ENCODE results near the gene SBNO2. TPM values are rescaled to one million over a fixed set of nuclear protein-coding genes. Genes with fewer than 3 reads are reported as not detected.

Gene SBNO2
- total RNA-seq, 1 donor from 2014 or later = 54.0 TPM

- no peaks in the 10 kb centered on the region for H3K9me3 ChIP-seq
- DNase-seq (ENCODE audit: extremely low spot score in 2 of 2) = no peak
- peaks cover 0 to 46% of the 10 kb centered on the region in 2 donors for H3K36me3 ChIP-seq
- H3K4me3 ChIP-seq = no peak overlapping the region
- H3K4me1 ChIP-seq = peaks cover 50% of the 10 kb centered on the region
- no peaks in the 10 kb centered on the region for H3K27me3 ChIP-seq
- intact Hi-C loops (cut with DNase I) = no loop called here
- no peak overlapping the region for H3K27ac ChIP-seq
- TF ChIP-seq CTCF (IDR thresholded peaks at IDR 0.05) (no peak), POLR2AphosphoS5 (IDR thresholded peaks at IDR 0.05; ENCODE audit: insufficient read depth in 1 of 2, low read depth in 1 of 2) (peak in 1 of 2 donors; percentile 53), POLR2A (IDR thresholded peaks at IDR 0.05) (no peak)
These were observed 65.0 kb downstream of the SBNO2 start for GRCh38 chr19:1109032-1109551.

GRCh38 chr19:1108291-1109031 lies 65.6 kb downstream of the SBNO2 start:
- TF ChIP-seq POLR2A (IDR thresholded peaks at IDR 0.05) = no peak
- no peak for TF ChIP-seq POLR2AphosphoS5 (IDR thresholded peaks at IDR 0.05; ENCODE audit: insufficient read depth in 1 of 2, low read depth in 1 of 2)
- no peak for TF ChIP-seq CTCF (IDR thresholded peaks at IDR 0.05)
- intact Hi-C loops (cut with DNase I) = no loop called here
- H3K27ac ChIP-seq = no peak overlapping the region

GRCh38 chr19:1107661-1108261 lies 66.3 kb downstream of the SBNO2 start:
- no peaks in the 10 kb centered on the region for H3K27me3 ChIP-seq
- H3K4me1 ChIP-seq = peaks cover 47% of the 10 kb centered on the region
- TF ChIP-seq CTCF (IDR thresholded peaks at IDR 0.05) (no peak), POLR2AphosphoS5 (IDR thresholded peaks at IDR 0.05; ENCODE audit: insufficient read depth in 1 of 2, low read depth in 1 of 2) (no peak), POLR2A (IDR thresholded peaks at IDR 0.05) (no peak)
- no peak for DNase-seq (ENCODE audit: extremely low spot score in 2 of 2)
- no peak overlapping the region for H3K27ac ChIP-seq
- peaks cover 0 to 43% of the 10 kb centered on the region in 2 donors for H3K36me3 ChIP-seq
- H3K9me3 ChIP-seq = no peaks in the 10 kb centered on the region
- intact Hi-C loops (cut with DNase I) = no loop called here
- H3K4me3 ChIP-seq = no peak overlapping the region

More at GRCh38 chr19:1108291-1109031, 65.6 kb downstream of the SBNO2 start:
- no peak for DNase-seq (ENCODE audit: extremely low spot score in 2 of 2)
- peaks cover 0 to 43% of the 10 kb centered on the region in 2 donors for H3K36me3 ChIP-seq
- peaks cover 46% of the 10 kb centered on the region for H3K4me1 ChIP-seq
- no peaks in the 10 kb centered on the region for H3K27me3 ChIP-seq
- H3K4me3 ChIP-seq = no peak overlapping the region
- no peaks in the 10 kb centered on the region for H3K9me3 ChIP-seq

- Histone ChIP-seq H3K27ac (no peak overlapping the region), H3K27me3 (no peaks in the 10 kb centered on the region), H3K4me3 (no peak overlapping the region), H3K4me1 (peaks cover 47% of the 10 kb centered on the region), H3K9me3 (no peaks in the 10 kb centered on the region), H3K36me3 (peaks cover 0 to 43% of the 10 kb centered on the region in 2 donors)
- no peak for DNase-seq (ENCODE audit: extremely low spot score in 2 of 2)
- intact Hi-C loops (cut with DNase I) = no loop called here
- no peak for TF ChIP-seq CTCF (IDR thresholded peaks at IDR 0.05)
- TF ChIP-seq POLR2A (IDR thresholded peaks at IDR 0.05) = no peak
- TF ChIP-seq POLR2AphosphoS5 (IDR thresholded peaks at IDR 0.05; ENCODE audit: insufficient read depth in 1 of 2, low read depth in 1 of 2) = peak in 1 of 2 donors; percentile 12
These were observed 67.0 kb downstream of the SBNO2 start for GRCh38 chr19:1106841-1107660.

Data from vagina (tissue), 2 donors.